B cell (primary cell): ENCODE data around the gene CEP295NL. TPM values are rescaled to one million over a fixed set of nuclear protein-coding genes. Genes with fewer than 3 reads are reported as not detected.
A peak's percentile ranks its signal among the peaks of the same experiment; 100 is the strongest.

Source experiments
- ATAC-seq: fragments of 200-7000 bp; cut with Tn5 transposase; one replicate; pipeline ENCODE4 v1.10.0; 2021; ENCODE audit warnings: low read depth, mild to moderate bottlenecking, moderate number of reproducible peaks, moderate library complexity
- CTCF ChIA-PET: fragments of 350-600 bp; sonication (Branson Sonifier 250); formaldehyde crosslinking; loops from one replicate; lab custom pipeline; 2021; ENCODE audit warnings: antibody characterized with exemption, inconsistent platforms; lab: Charles Lee
- POLR2A ChIA-PET: fragments of 350-600 bp; sonication (Branson Sonifier 250); formaldehyde crosslinking; loops from one replicate; lab custom pipeline; 2021; ENCODE audit warnings: antibody characterized with exemption; lab: Charles Lee
- DNase-seq: peaks from one replicate; pipeline ENCODE4 v3.0.0; 2013
- H2AFZ ChIP-seq: 2 replicates; pipeline ENCODE4 v1.6.1; 2012; ENCODE audit warnings: mild to moderate bottlenecking, low read depth, low read length; ENCODE audit not compliant: insufficient read depth, poor library complexity, severe bottlenecking
- H3K27ac ChIP-seq, 2 donors: 1 replicate in 1 of 2; 2 replicates in 1 of 2; pipeline ENCODE4 v1.5.1; 2012 to 2013; ENCODE audit warnings: low read length in 2 of 2, mild to moderate bottlenecking in 2 of 2, moderate library complexity in 1 of 2
- H3K27me3 ChIP-seq, 4 experiments: fragments of 200-600 bp in 1 of 4; sonication (generic) in 1 of 4; replicated peaks in 1 of 4; 1 replicate in 2 of 4; 2 replicates in 2 of 4; pipeline versions ENCODE4 v1.6.1 to v1.7.0; 2013 to 2016; ENCODE audit warnings: low read length in 3 of 4, mild to moderate bottlenecking in 2 of 4, mixed read lengths in 1 of 4, moderate library complexity in 1 of 4; ENCODE audit not compliant: insufficient read depth in 4 of 4, control insufficient read depth in 3 of 4; ENCODE audit errors: control extremely low read depth in 1 of 4
- H3K36me3 ChIP-seq, 2 experiments: replicated peaks in 1 of 2; 1 replicate in 1 of 2; 2 replicates in 1 of 2; pipeline versions ENCODE4 v1.6.1 to v1.7.1; 2013; ENCODE audit warnings: low read length in 1 of 2; ENCODE audit not compliant: insufficient read depth in 2 of 2, control insufficient read depth in 1 of 2; ENCODE audit errors: control extremely low read depth in 1 of 2, extremely low read depth in 1 of 2
- H3K4me1 ChIP-seq, 2 donors: fragments of 200-600 bp in 1 of 2; sonication (generic) in 1 of 2; 1 replicate in 1 of 2; 2 replicates in 1 of 2; pipeline versions ENCODE4 v1.5.1 to v1.6.1; 2013 to 2017; ENCODE audit warnings: low read length in 2 of 2; ENCODE audit not compliant: control insufficient read depth in 2 of 2, insufficient read depth in 2 of 2
- H3K4me2 ChIP-seq: replicated peaks from 2 replicates; pipeline ENCODE3; 2012; ENCODE audit warnings: mild to moderate bottlenecking, low read depth, low read length; ENCODE audit not compliant: poor library complexity, severe bottlenecking
- H3K4me3 ChIP-seq, 5 experiments: fragments of 200-600 bp in 1 of 5; sonication (generic) in 1 of 5; 1 replicate in 3 of 5; 2 replicates in 2 of 5; pipeline versions ENCODE4 v1.5.1 to v1.7.0; 2011 to 2016; ENCODE audit warnings: low read length in 4 of 5, mild to moderate bottlenecking in 4 of 5, low read depth in 2 of 5, control low read depth in 1 of 5, moderate library complexity in 1 of 5; ENCODE audit not compliant: insufficient read depth in 1 of 5; ENCODE audit errors: control extremely low read depth in 1 of 5, extremely low read depth in 1 of 5
- H3K79me2 ChIP-seq: fragments of 200-600 bp; sonication (generic); one replicate; pipeline ENCODE4 v1.6.0; 2016; ENCODE audit warnings: low read length; ENCODE audit not compliant: control insufficient read depth, insufficient read depth
- H3K9ac ChIP-seq: fragments of 200-600 bp; sonication (generic); 2 replicates; pipeline ENCODE4 v1.6.1; 2017; ENCODE audit warnings: mild to moderate bottlenecking, low read length, moderate library complexity
- H3K9me3 ChIP-seq, 3 donors: one replicate each; pipeline versions ENCODE4 v1.6.1 to v1.7.1; 2013; ENCODE audit warnings: low read length in 2 of 3; ENCODE audit not compliant: control insufficient read depth in 2 of 3, insufficient read depth in 1 of 3; ENCODE audit errors: control extremely low read depth in 1 of 3
- H4K20me1 ChIP-seq: 2 replicates; pipeline ENCODE4 v1.6.0; 2012; ENCODE audit warnings: mild to moderate bottlenecking, low read length; ENCODE audit not compliant: insufficient read depth, control insufficient read depth, poor library complexity, severe bottlenecking
- H3K27ac Mint-ChIP-seq: one replicate; pipeline ENCODE4 v1.8.0; 2021; ENCODE audit warnings: mixed read lengths
- H3K27me3 Mint-ChIP-seq: one replicate; pipeline ENCODE4 v1.8.0; 2021; ENCODE audit warnings: mixed read lengths
- H3K4me1 Mint-ChIP-seq: one replicate; pipeline ENCODE4 v1.8.0; 2021; ENCODE audit warnings: mixed read lengths
- H3K4me3 Mint-ChIP-seq: one replicate; pipeline ENCODE4 v1.8.0; 2021; ENCODE audit warnings: mixed read lengths
- H3K9me3 Mint-ChIP-seq: one replicate; pipeline ENCODE4 v1.8.0; 2022; ENCODE audit warnings: mixed read lengths; ENCODE audit not compliant: insufficient read depth
- EZH2 ChIP-seq: IDR thresholded peaks from 2 replicates; pipeline ENCODE4 v1.6.1; 2012; ENCODE audit warnings: borderline replicate concordance, low read depth, mild to moderate bottlenecking, moderate library complexity, low read length; ENCODE audit not compliant: insufficient read depth, poor library complexity, severe bottlenecking
- WGBS: methylation state at CpG from one replicate; pipeline ENCODE4 v1.1.5; 2013; ENCODE audit warnings: missing lambda C conversion rate; ENCODE audit not compliant: insufficient coverage; 5-methylcytosine and 5-hydroxymethylcytosine counted together
- intact Hi-C: fragments of 100-400 bp; cut with micrococcal nuclease; formaldehyde crosslinking; loops from one replicate; pipeline ENCODE4 v1.10.0; 2022
- polyA plus RNA-seq: library from polyadenylated mRNA; depleted of rRNA; stranded (reverse); fragments of >200 nt; gene quantifications from 2 replicates; pipeline ENCODE4 v1.2.3, GENCODE V29; 2012
- total RNA-seq, 2 donors: library from RNA; stranded (reverse); fragments of 120-200 nt in 1 of 2; gene quantifications; 1 replicate in 1 of 2; 2 replicates in 1 of 2; pipeline versions ENCODE4 v1.2.3 to v1.2.4, GENCODE V29; 2013 to 2022
- TF ChIP-seq, protein P1 (sequence below): fragments of 200-600 bp; IDR thresholded peaks from one replicate; pipeline ENCODE4 v1.8.0; 2022; ENCODE audit warnings: antibody characterized with exemption, mild to moderate bottlenecking

The CEP295NL gene
- total and polyA plus RNA-seq, 2 donors (not counting 1 experiment from before 2014, with no cell fraction given): 0.09 to 1.3 TPM

DNA sequence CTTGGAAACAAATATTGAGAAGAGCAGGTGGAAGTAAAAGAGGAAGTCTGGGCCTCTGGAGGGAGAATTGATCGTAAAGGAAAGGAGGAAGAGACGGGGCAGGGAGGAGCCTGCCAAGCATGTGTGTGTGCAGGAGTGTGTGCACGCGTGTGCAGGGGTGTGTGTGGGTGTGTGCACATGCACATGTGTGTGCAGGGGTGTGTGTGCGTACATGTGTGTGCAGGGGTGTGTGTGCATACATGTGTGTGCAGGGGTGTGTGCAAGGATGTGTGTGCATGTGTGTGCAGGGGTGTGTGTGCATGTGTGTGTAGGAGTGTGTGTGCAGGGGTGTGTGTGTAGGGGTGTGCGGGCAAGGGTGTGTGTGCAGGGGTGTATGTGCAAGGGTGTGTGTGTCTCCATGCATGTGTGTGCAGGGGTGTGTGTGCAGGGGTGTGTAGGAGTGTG lies 10.0 kb downstream of the CEP295NL start:
- Histone ChIP-seq H3K27ac (no peak overlapping the region), H3K79me2 (peaks cover 8% of the 10 kb centered on the region), H3K9me3 (no peaks in the 10 kb centered on the region), H4K20me1 (no peaks in the 10 kb centered on the region), H3K4me2 (peak overlapping the region; percentile 39), H3K36me3 (peaks cover 0 to 7% of the 10 kb centered on the region in 2 experiments), H3K4me3 (no peak overlapping the region), H3K9ac (no peak overlapping the region), H3K27me3 (no peaks in the 10 kb centered on the region), H2AFZ (no peak overlapping the region), H3K4me1 (peaks cover 41 to 53% of the 10 kb centered on the region in 2 donors)
- 39% methylated on average over 6 of the region's 6 CpGs for WGBS
- Mint-ChIP-seq H3K27me3 (no peaks in the 10 kb centered on the region), H3K4me1 (peaks cover 55% of the 10 kb centered on the region), H3K27ac (peak overlapping the region; percentile 81), H3K4me3 (peak overlapping the region; percentile 27), H3K9me3 (no peaks in the 10 kb centered on the region)
- TF ChIP-seq EZH2: no peak
- TF ChIP-seq, protein P1, sequence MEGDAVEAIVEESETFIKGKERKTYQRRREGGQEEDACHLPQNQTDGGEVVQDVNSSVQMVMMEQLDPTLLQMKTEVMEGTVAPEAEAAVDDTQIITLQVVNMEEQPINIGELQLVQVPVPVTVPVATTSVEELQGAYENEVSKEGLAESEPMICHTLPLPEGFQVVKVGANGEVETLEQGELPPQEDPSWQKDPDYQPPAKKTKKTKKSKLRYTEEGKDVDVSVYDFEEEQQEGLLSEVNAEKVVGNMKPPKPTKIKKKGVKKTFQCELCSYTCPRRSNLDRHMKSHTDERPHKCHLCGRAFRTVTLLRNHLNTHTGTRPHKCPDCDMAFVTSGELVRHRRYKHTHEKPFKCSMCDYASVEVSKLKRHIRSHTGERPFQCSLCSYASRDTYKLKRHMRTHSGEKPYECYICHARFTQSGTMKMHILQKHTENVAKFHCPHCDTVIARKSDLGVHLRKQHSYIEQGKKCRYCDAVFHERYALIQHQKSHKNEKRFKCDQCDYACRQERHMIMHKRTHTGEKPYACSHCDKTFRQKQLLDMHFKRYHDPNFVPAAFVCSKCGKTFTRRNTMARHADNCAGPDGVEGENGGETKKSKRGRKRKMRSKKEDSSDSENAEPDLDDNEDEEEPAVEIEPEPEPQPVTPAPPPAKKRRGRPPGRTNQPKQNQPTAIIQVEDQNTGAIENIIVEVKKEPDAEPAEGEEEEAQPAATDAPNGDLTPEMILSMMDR: no peak
- DNase-seq: no peak
- ChIA-PET POLR2A (no interaction called here), CTCF (interaction anchor here (2.0 to 7.7 kb wide), 2 partner anchors 27 kb away, joined by 7 to 42 read pairs; no protein-coding TSS in a partner anchor)
- ATAC-seq: no peak
- intact Hi-C loops: no loop called here

DNA sequence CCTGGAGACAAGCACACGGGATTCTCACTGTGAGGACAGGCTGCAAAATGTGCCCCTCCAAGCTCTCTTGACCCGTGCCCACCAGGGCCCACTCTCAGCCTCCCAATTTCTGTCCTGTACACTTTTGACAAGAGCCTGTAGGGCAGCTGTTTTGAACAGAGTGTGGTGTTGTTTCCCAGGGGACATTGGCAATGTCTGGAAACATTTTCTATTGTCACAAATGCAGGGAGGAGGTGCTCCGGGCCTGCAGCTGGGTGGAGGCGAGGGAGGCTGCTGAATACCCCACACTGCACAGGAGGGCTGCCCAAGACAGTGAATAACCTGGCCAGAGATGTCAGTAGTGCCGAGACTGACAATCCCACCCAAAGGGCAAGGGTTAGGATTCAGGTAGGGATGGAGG lies 10.5 kb downstream of the CEP295NL start:
- no peaks in the 10 kb centered on the region for H3K27me3 Mint-ChIP-seq
- DNase-seq (no peak), ATAC-seq (no peak)
- Histone ChIP-seq H3K36me3 (peaks cover 0 to 7% of the 10 kb centered on the region in 2 experiments), H4K20me1 (no peaks in the 10 kb centered on the region), H3K4me3 (no peak overlapping the region), H3K9ac (no peak overlapping the region), H2AFZ (no peak overlapping the region), H3K9me3 (no peaks in the 10 kb centered on the region), H3K4me1 (peaks cover 41 to 53% of the 10 kb centered on the region in 2 donors), H3K4me2 (peak overlapping the region; percentile 39), H3K79me2 (peaks cover 8% of the 10 kb centered on the region), H3K27ac (no peak overlapping the region), H3K27me3 (no peaks in the 10 kb centered on the region)
- CTCF ChIA-PET: interaction anchor here (7.7 kb wide), 1 partner anchor 26 kb away, joined by 42 read pairs; no protein-coding TSS in a partner anchor
- peak overlapping the region; percentile 27 for H3K4me3 Mint-ChIP-seq
- peaks cover 58% of the 10 kb centered on the region for H3K4me1 Mint-ChIP-seq
- H3K9me3 Mint-ChIP-seq: no peaks in the 10 kb centered on the region
- 51% methylated on average over 4 of the region's 5 CpGs for WGBS
- intact Hi-C loops: no loop called here
- peak overlapping the region; percentile 81 for H3K27ac Mint-ChIP-seq
- TF ChIP-seq, protein P1: no peak
- no peak for TF ChIP-seq EZH2
- POLR2A ChIA-PET: no interaction called here
